HL-60 (cell line): ENCODE results near the gene BRPF3.

Experiments
- GABPA ChIP-seq: IDR thresholded peaks from 2 replicates; pipeline ENCODE4 v1.6.1; 2012; ENCODE audit warnings: low read depth
- TF ChIP-seq, protein P1 (sequence below): IDR thresholded peaks from one replicate; pipeline ENCODE4 v1.5.1; 2011; ENCODE audit warnings: low read length, control low read depth, inconsistent platforms; ENCODE audit not compliant: insufficient read depth

DNA sequence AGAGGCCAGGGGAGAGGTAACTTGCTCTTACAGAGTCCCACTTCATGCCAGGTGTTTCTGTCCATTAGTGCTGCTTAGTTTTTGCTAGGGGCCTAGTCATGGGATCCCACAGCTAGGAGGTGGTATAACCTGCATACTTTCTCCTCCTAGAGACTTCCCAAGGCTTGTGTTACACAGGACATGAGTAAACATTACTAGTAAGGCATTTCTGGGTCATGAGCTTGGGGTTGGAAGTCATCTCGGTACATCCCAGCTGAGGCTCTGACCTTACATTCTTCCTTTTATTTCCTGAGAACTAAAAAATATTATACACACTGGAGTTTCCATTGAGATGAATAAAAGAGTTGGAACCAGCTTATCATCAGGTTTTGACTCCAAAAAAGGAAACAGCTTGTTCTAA lies 52.4 kb downstream of the BRPF3 start:
- TF ChIP-seq, protein P1, sequence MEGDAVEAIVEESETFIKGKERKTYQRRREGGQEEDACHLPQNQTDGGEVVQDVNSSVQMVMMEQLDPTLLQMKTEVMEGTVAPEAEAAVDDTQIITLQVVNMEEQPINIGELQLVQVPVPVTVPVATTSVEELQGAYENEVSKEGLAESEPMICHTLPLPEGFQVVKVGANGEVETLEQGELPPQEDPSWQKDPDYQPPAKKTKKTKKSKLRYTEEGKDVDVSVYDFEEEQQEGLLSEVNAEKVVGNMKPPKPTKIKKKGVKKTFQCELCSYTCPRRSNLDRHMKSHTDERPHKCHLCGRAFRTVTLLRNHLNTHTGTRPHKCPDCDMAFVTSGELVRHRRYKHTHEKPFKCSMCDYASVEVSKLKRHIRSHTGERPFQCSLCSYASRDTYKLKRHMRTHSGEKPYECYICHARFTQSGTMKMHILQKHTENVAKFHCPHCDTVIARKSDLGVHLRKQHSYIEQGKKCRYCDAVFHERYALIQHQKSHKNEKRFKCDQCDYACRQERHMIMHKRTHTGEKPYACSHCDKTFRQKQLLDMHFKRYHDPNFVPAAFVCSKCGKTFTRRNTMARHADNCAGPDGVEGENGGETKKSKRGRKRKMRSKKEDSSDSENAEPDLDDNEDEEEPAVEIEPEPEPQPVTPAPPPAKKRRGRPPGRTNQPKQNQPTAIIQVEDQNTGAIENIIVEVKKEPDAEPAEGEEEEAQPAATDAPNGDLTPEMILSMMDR, result no peak
- no peak for TF ChIP-seq GABPA
